DND-41 (cell line): Measurements from ENCODE around the gene STXBP6.

Experiments
- ATAC-seq: fragments of 200-7000 bp; cut with Tn5 transposase; 3 replicates; pipeline ENCODE4 v1.9.1; 2021; ENCODE audit warnings: low read depth; ENCODE audit not compliant: insufficient read depth
- DNase-seq: peaks from one replicate; pipeline ENCODE4 v3.0.0-alpha.2; 2020
- H2AFZ ChIP-seq: 2 replicates; pipeline ENCODE4 v1.6.0; 2012; ENCODE audit warnings: low read depth, low read length
- H3K27ac ChIP-seq: 2 replicates; pipeline ENCODE4 v1.5.1; 2012; ENCODE audit warnings: low read length, inconsistent platforms
- H3K27me3 ChIP-seq: fragments of 200-600 bp; sonication (generic); 2 replicates; pipeline ENCODE4 v1.6.0; 2012; ENCODE audit warnings: low read length, mild to moderate bottlenecking, inconsistent platforms; ENCODE audit not compliant: insufficient read depth, poor library complexity
- H3K36me3 ChIP-seq: 2 replicates; pipeline ENCODE4 v1.5.1; 2012; ENCODE audit warnings: low read length, inconsistent platforms; ENCODE audit not compliant: insufficient read depth
- H3K4me1 ChIP-seq: 2 replicates; pipeline ENCODE4 v1.5.1; 2012; ENCODE audit warnings: mild to moderate bottlenecking, low read length; ENCODE audit not compliant: insufficient read depth
- H3K4me2 ChIP-seq: 2 replicates; pipeline ENCODE4 v1.6.0; 2012; ENCODE audit warnings: mild to moderate bottlenecking, moderate library complexity, low read length, inconsistent platforms; ENCODE audit not compliant: insufficient read depth
- H3K4me3 ChIP-seq, 2 experiments: fragments of 200-600 bp in 1 of 2; shearing (Covaris generic) in 1 of 2; 2 replicates each; pipeline ENCODE4 v1.5.1; 2012 to 2016; ENCODE audit warnings: inconsistent platforms in 2 of 2, low read length in 2 of 2, mild to moderate bottlenecking in 2 of 2, low read depth in 1 of 2, moderate library complexity in 1 of 2
- H3K79me2 ChIP-seq: 2 replicates; pipeline ENCODE4 v1.6.0; 2012; ENCODE audit warnings: low read length, inconsistent platforms; ENCODE audit not compliant: insufficient read depth
- H3K9ac ChIP-seq: 2 replicates; pipeline ENCODE4 v1.6.0; 2012; ENCODE audit warnings: low read depth, mild to moderate bottlenecking, inconsistent platforms, low read length, moderate library complexity
- H3K9me3 ChIP-seq: 2 replicates; pipeline ENCODE4 v1.5.1; 2012; ENCODE audit warnings: low read length, moderate library complexity, mild to moderate bottlenecking, inconsistent platforms; ENCODE audit not compliant: insufficient read depth, severe bottlenecking
- H4K20me1 ChIP-seq: 2 replicates; pipeline ENCODE4 v1.6.0; 2012; ENCODE audit warnings: low read length; ENCODE audit not compliant: insufficient read depth
- EZH2 ChIP-seq: IDR thresholded peaks from 3 replicates; pipeline ENCODE4 v1.6.1; 2012; ENCODE audit warnings: borderline replicate concordance, low read depth, mild to moderate bottlenecking, moderate library complexity, low read length, inconsistent platforms; ENCODE audit not compliant: severe bottlenecking
- TF ChIP-seq, protein P1 (sequence below): IDR thresholded peaks from 2 replicates; pipeline ENCODE4 v1.5.1; 2012; ENCODE audit warnings: borderline replicate concordance, low read length, moderate library complexity, mild to moderate bottlenecking; ENCODE audit not compliant: poor library complexity, severe bottlenecking; ENCODE audit errors: extremely low read depth

Gene STXBP6

DNA sequence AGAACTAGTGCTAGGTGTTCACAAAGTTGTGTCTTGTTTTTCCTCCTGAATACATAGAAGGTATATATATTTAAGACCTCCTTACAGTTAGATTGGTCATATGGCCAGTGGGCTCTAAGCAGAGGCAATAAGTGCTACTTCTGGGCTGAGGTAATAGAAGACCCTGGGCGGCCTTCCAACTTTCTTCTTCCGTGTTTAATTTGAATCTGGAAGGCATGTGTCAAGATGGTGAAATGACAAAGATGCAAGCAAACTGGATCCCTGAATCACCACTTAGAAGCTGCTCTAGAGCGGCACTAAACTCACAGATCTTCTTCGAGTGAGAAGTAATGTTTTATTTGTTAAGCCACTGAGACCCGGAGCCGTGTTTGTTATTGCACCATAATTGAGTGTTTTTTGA is 215.0 kb downstream of the STXBP6 start:
- H3K4me2 ChIP-seq, result no peak overlapping the region
- DNase-seq, result no peak
- no peak overlapping the region for H3K9ac ChIP-seq
- H3K79me2 ChIP-seq, result no peaks in the 10 kb centered on the region
- no peaks in the 10 kb centered on the region for H4K20me1 ChIP-seq
- no peak for TF ChIP-seq EZH2
- TF ChIP-seq, protein P1, sequence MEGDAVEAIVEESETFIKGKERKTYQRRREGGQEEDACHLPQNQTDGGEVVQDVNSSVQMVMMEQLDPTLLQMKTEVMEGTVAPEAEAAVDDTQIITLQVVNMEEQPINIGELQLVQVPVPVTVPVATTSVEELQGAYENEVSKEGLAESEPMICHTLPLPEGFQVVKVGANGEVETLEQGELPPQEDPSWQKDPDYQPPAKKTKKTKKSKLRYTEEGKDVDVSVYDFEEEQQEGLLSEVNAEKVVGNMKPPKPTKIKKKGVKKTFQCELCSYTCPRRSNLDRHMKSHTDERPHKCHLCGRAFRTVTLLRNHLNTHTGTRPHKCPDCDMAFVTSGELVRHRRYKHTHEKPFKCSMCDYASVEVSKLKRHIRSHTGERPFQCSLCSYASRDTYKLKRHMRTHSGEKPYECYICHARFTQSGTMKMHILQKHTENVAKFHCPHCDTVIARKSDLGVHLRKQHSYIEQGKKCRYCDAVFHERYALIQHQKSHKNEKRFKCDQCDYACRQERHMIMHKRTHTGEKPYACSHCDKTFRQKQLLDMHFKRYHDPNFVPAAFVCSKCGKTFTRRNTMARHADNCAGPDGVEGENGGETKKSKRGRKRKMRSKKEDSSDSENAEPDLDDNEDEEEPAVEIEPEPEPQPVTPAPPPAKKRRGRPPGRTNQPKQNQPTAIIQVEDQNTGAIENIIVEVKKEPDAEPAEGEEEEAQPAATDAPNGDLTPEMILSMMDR, result no peak
- H2AFZ ChIP-seq, result no peak overlapping the region
- ATAC-seq, result no peak
- no peaks in the 10 kb centered on the region for H3K27me3 ChIP-seq
- H3K4me3 ChIP-seq, result no peak overlapping the region
- H3K9me3 ChIP-seq, result no peaks in the 10 kb centered on the region
- no peaks in the 10 kb centered on the region for H3K36me3 ChIP-seq
- H3K27ac ChIP-seq, result no peak overlapping the region
- no peaks in the 10 kb centered on the region for H3K4me1 ChIP-seq

DNA sequence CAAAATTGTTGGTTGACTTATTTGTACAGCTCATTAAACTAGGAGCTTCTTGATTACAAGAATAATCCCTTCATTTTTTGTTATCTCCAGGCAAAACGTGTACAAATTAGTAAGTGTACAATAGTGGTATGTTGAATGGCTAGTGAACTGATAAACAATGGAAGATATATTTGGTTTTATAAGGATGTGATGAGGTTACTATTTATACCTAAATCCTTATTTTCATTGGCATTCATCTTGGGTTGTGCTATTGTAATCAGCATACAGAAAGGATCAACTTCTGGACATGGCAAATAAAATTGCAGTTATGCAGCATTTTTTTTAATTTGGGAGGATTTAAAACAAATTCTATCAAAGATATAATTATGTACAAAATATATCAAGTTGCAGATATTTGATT is 216.6 kb downstream of the STXBP6 start:
- ATAC-seq, result no peak

DNA sequence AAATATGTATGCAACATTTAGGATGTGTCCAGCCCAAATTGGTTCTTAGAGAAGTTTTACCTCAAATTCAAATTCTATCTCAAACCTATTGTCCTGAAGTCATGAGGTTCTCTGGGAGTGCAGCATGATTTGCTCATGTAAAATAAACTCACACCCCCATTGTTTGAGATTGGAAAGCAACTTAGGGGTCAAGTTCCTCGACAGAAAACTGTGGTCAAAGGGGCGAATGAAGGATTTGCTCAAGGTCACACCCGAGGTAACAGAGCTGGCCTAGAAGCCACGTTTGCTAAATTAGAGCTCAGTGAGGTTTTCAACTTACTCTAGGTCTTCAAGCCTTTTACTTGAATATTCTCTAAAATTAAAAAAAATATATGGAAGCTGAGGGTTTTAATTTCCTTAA is 218.3 kb downstream of the STXBP6 start:
- no peaks in the 10 kb centered on the region for H3K27me3 ChIP-seq
- H3K9me3 ChIP-seq, result no peaks in the 10 kb centered on the region
- DNase-seq (no peak), ATAC-seq (no peak)
- H3K4me3 ChIP-seq, result no peak overlapping the region
- no peaks in the 10 kb centered on the region for H3K79me2 ChIP-seq
- no peak overlapping the region for H3K27ac ChIP-seq
- H3K36me3 ChIP-seq, result no peaks in the 10 kb centered on the region
- H2AFZ ChIP-seq, result no peak overlapping the region
- H3K4me1 ChIP-seq, result no peaks in the 10 kb centered on the region
- no peaks in the 10 kb centered on the region for H4K20me1 ChIP-seq
- H3K9ac ChIP-seq, result no peak overlapping the region
- no peak overlapping the region for H3K4me2 ChIP-seq
- TF ChIP-seq, protein P1, result no peak
- no peak for TF ChIP-seq EZH2

More for the DNA sequence above, 216.6 kb downstream of the STXBP6 start:
- Histone ChIP-seq H3K4me3 (no peak overlapping the region), H3K4me2 (no peak overlapping the region), H3K9me3 (no peaks in the 10 kb centered on the region), H3K27ac (no peak overlapping the region), H3K36me3 (no peaks in the 10 kb centered on the region), H2AFZ (no peak overlapping the region), H3K9ac (no peak overlapping the region), H3K4me1 (no peaks in the 10 kb centered on the region), H4K20me1 (no peaks in the 10 kb centered on the region), H3K79me2 (no peaks in the 10 kb centered on the region), H3K27me3 (no peaks in the 10 kb centered on the region)
- TF ChIP-seq, protein P1, result no peak
- TF ChIP-seq EZH2, result no peak
- no peak for DNase-seq

DNA sequence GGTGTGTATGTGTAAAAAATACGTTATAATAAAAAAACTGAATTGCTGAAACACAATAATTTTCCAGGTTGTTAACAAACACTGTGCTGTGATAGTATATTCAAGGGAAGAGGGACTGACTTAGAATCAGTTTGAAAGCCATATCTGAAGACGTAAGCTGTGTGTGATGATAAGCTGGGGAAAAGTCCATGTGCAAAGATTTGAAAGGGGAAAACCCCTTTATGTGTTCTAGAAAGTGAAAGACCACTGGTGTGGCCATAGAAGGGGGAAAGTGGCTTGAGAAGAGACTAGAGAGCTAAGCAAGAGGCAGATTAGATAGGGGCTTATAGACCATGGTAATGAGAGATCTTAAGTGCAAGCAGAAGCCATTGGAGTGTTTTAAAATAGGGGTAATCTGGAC is 220.1 kb downstream of the STXBP6 start:
- no peaks in the 10 kb centered on the region for H3K9me3 ChIP-seq
- peaks cover 3% of the 10 kb centered on the region for H3K27me3 ChIP-seq
- no peaks in the 10 kb centered on the region for H4K20me1 ChIP-seq
- no peak overlapping the region for H3K9ac ChIP-seq
- no peak overlapping the region for H3K27ac ChIP-seq
- TF ChIP-seq, protein P1, result no peak
- TF ChIP-seq EZH2, result no peak
- H2AFZ ChIP-seq, result no peak overlapping the region
- no peak overlapping the region for H3K4me3 ChIP-seq
- H3K36me3 ChIP-seq, result no peaks in the 10 kb centered on the region
- no peak for DNase-seq
- H3K79me2 ChIP-seq, result no peaks in the 10 kb centered on the region
- no peak overlapping the region for H3K4me2 ChIP-seq
- no peaks in the 10 kb centered on the region for H3K4me1 ChIP-seq
- ATAC-seq, result no peak
